Peyer's patch (tissue), 4 donors: ENCODE measurements around the gene TRAP1. TPM values are rescaled to one million over a fixed set of nuclear protein-coding genes. Genes with fewer than 3 reads are reported as not detected.
"Not testable (repeated sequence)": the region's sequence is repeated elsewhere in the genome, so short reads cannot be mapped to it uniquely, and the experiment has no call there.

Experiments used
- DNase-seq, 3 donors: peaks; one replicate each; pipeline ENCODE4 v3.0.0-alpha.2; 2017 to 2019
- H3K27ac ChIP-seq, 4 donors: fragments of 200-600 bp; sonication (generic); one replicate each; pipeline ENCODE4 v1.5.1; 2016 to 2019
- H3K27me3 ChIP-seq, 2 donors: fragments of 200-600 bp; sonication (generic); one replicate each; pipeline ENCODE4 v1.5.1; 2019
- H3K36me3 ChIP-seq, 3 donors: fragments of 200-600 bp; sonication (generic); one replicate each; pipeline ENCODE4 v1.5.1; 2016 to 2019
- H3K4me1 ChIP-seq, 4 donors: fragments of 200-600 bp; sonication (generic); one replicate each; pipeline ENCODE4 v1.5.1; 2016 to 2019
- H3K4me3 ChIP-seq, 4 donors: fragments of 200-600 bp; sonication (generic); 1 replicate in 3 of 4; 2 replicates in 1 of 4; pipeline ENCODE4 v1.5.1; 2016 to 2019; ENCODE audit warnings: mild to moderate bottlenecking in 1 of 4
- H3K9me3 ChIP-seq, 4 donors: fragments of 200-600 bp; sonication (generic); one replicate each; pipeline ENCODE4 v1.5.1; 2016 to 2019; ENCODE audit warnings: mild to moderate bottlenecking in 1 of 4
- CTCF ChIP-seq, 6 experiments: fragments of 450-650 bp in 4 of 6; fragments of 200-600 bp in 2 of 6; sonication (generic) in 1 of 6; IDR thresholded peaks; one replicate each; pipeline ENCODE4 v1.5.1; 2017 to 2019; ENCODE audit warnings: antibody characterized with exemption in 6 of 6, mild to moderate bottlenecking in 3 of 6, moderate library complexity in 1 of 6
- POLR2A ChIP-seq, 2 donors: fragments of 450-650 bp; IDR thresholded peaks; one replicate each; pipeline ENCODE4 v1.5.1; 2017; ENCODE audit warnings: antibody characterized with exemption in 2 of 2, mild to moderate bottlenecking in 2 of 2, moderate library complexity in 2 of 2
- total RNA-seq, 4 donors: library from RNA; depleted of rRNA; stranded (reverse); fragments of >200 nt; gene quantifications; one replicate each; pipeline ENCODE4 v1.1.0, GENCODE V29; 2016

The TRAP1 gene
- total RNA-seq, 4 donors from 2014 or later = 18.9 to 151 (median 52.8) TPM

DNA sequence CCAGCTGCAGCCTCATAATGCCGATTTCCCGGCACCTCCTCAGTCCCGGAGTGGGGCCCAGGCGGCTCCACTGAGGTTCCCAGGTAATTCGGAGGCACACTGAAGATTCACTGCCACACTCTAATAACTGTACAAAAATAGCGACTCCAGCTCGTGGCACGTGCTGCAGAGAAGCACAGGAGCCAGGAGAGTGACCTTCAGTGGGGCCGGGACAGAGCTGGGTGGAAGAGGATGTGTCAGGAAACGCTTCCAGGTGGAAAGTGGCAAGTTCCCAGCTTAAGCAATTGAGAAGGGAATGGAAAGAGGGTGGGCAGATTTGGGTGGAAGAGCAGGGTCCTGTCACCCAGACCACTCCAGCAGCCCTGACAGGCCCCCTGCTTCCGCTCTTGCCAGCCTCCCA lies 3.1 kb upstream of the TRAP1 start:
- H3K27me3 ChIP-seq = no peaks in the 10 kb centered on the region
- H3K4me3 ChIP-seq = no peak overlapping the region
- TF ChIP-seq POLR2A (IDR thresholded peaks at IDR 0.05) = no peak
- no peak for TF ChIP-seq CTCF (IDR thresholded peaks at IDR 0.05)
- no peaks in the 10 kb centered on the region for H3K36me3 ChIP-seq
- no peak overlapping the region for H3K27ac ChIP-seq
- H3K9me3 ChIP-seq = no peaks in the 10 kb centered on the region
- peaks cover 0 to 18% (median 0%) of the 10 kb centered on the region in 4 donors for H3K4me1 ChIP-seq
- no peak for DNase-seq

GRCh38 chr16:3718628-3719027 lies 1.3 kb upstream of the TRAP1 start:
- no peaks in the 10 kb centered on the region for H3K27me3 ChIP-seq
- no peaks in the 10 kb centered on the region for H3K9me3 ChIP-seq
- TF ChIP-seq CTCF (IDR thresholded peaks at IDR 0.05) = no peak
- TF ChIP-seq POLR2A (IDR thresholded peaks at IDR 0.05) = no peak
- H3K4me1 ChIP-seq = peaks cover 0 to 18% (median 0%) of the 10 kb centered on the region in 4 donors
- no peak for DNase-seq
- H3K36me3 ChIP-seq = no peaks in the 10 kb centered on the region
- H3K27ac ChIP-seq = no peak overlapping the region
- H3K4me3 ChIP-seq = no peak overlapping the region

GRCh38 chr16:3718019-3718391 lies 681 bp upstream of the TRAP1 start:
- H3K4me3 ChIP-seq = peak overlapping the region; percentile 62 to 92 (median 88)
- H3K36me3 ChIP-seq = no peaks in the 10 kb centered on the region
- peaks cover 0 to 18% (median 0%) of the 10 kb centered on the region in 4 donors for H3K4me1 ChIP-seq
- TF ChIP-seq CTCF (IDR thresholded peaks at IDR 0.05) (no peak), POLR2A (IDR thresholded peaks at IDR 0.05) (no peak)
- peak overlapping the region; percentile 85 to 91 (median 88) for H3K27ac ChIP-seq
- no peaks in the 10 kb centered on the region for H3K9me3 ChIP-seq
- no peak for DNase-seq
- no peaks in the 10 kb centered on the region for H3K27me3 ChIP-seq

GRCh38 chr16:3716831-3717234 lies 491 bp downstream of the TRAP1 start:
- Histone ChIP-seq H3K27ac (peak overlapping the region; percentile 85 to 91 (median 88)), H3K4me3 (peak overlapping the region; percentile 62 to 92 (median 88)), H3K27me3 (no peaks in the 10 kb centered on the region), H3K36me3 (no peaks in the 10 kb centered on the region), H3K9me3 (no peaks in the 10 kb centered on the region), H3K4me1 (peaks cover 0 to 18% (median 0%) of the 10 kb centered on the region in 4 donors)
- peak in 2 of 3 donors; percentile 30 to 56 for DNase-seq
- TF ChIP-seq CTCF (IDR thresholded peaks at IDR 0.05) = no peak

DNA sequence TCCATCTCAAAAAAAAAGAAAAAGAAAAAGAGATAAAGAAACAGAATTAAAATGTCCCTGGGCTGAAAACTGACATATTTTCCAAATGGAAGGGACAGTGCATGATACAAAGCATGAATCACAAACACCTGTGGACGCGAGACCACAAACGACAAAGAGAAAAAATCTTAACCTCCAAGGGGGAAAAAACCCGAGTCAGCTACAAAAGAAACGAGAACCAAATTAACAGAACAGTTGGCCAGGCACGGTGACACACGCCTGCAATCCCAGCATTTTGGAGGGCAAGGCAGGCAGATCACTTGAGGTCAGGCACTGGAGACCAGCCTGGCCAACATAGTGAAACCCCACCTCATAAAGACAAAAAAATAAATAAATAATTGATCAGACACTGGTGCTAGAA lies 1.9 kb downstream of the TRAP1 start:
- H3K27me3 ChIP-seq = no peaks in the 10 kb centered on the region
- H3K27ac ChIP-seq = no peak overlapping the region
- TF ChIP-seq POLR2A (IDR thresholded peaks at IDR 0.05) (no peak), CTCF (IDR thresholded peaks at IDR 0.05) (no peak)
- no peak overlapping the region for H3K4me3 ChIP-seq
- H3K36me3 ChIP-seq = no peaks in the 10 kb centered on the region
- H3K4me1 ChIP-seq = peaks cover 0 to 18% (median 0%) of the 10 kb centered on the region in 4 donors
- DNase-seq = no peak
- H3K9me3 ChIP-seq = no peaks in the 10 kb centered on the region

GRCh38 chr16:3714378-3714777 lies 2.9 kb downstream of the TRAP1 start:
- not testable (repeated sequence) for H3K27ac ChIP-seq
- H3K4me1 ChIP-seq = peaks cover 0 to 18% (median 0%) of the 10 kb centered on the region in 4 donors

More at GRCh38 chr16:3714378-3714777, 2.9 kb downstream of the TRAP1 start:
- H3K36me3 ChIP-seq, DNase-seq, H3K4me3 ChIP-seq, H3K27me3 ChIP-seq, H3K9me3 ChIP-seq: not testable (repeated sequence)
